ENCODE results near the gene ISLR. TPM values are rescaled to one million over a fixed set of nuclear protein-coding genes. Genes with fewer than 3 reads are reported as not detected.

Gene ISLR
- total and polyA plus RNA-seq, 2 donors (not counting 1 experiment from before 2014, with no cell fraction given), result 14.0 to 17.3 TPM

- no peaks in the 10 kb centered on the region for H3K79me2 ChIP-seq (ENCODE audit: control insufficient read depth, insufficient read depth, low read length)
- H3K4me3 ChIP-seq (replicated peaks in 1 of 4; ENCODE audit: control extremely low read depth in 1 of 4, insufficient read depth in 1 of 4, low read depth in 3 of 4, low read length in 4 of 4), result no peak overlapping the region
- no peaks in the 10 kb centered on the region for H3K4me1 ChIP-seq (ENCODE audit: control insufficient read depth, extremely low read depth, insufficient read depth, low read length)
- DNase-seq (ENCODE audit: low read depth in 2 of 2), result peak; percentile 39 to 55
- no peaks in the 10 kb centered on the region for H3K9me3 ChIP-seq (ENCODE audit: control insufficient read depth, insufficient read depth, low read depth, low read length)
- no peak overlapping the region for H3K9ac ChIP-seq (ENCODE audit: insufficient read depth, low read length)
- no peak overlapping the region for H2AFZ ChIP-seq (ENCODE audit: low read length)
- H3K27me3 ChIP-seq (ENCODE audit: control insufficient read depth, insufficient read depth, low read length), result peaks cover 79% of the 10 kb centered on the region
- H4K20me1 ChIP-seq (ENCODE audit: control insufficient read depth, extremely low read depth, insufficient read depth, low read length), result no peaks in the 10 kb centered on the region
- H3K27ac ChIP-seq (ENCODE audit: insufficient read depth, low read length), result no peak overlapping the region
- H3K36me3 ChIP-seq (ENCODE audit: control insufficient read depth, insufficient read depth, low read length), result no peaks in the 10 kb centered on the region
- no peak overlapping the region for H3K4me2 ChIP-seq (ENCODE audit: extremely low read depth, insufficient read depth, low read length)
- peak; percentile 66 for TF ChIP-seq EZH2 (IDR thresholded peaks at IDR 0.05; ENCODE audit: low read length, missing control alignments)
- no peak for TF ChIP-seq CTCF (conservative IDR thresholded peaks at IDR 0.05 in 1 of 2, IDR thresholded peaks at IDR 0.05 in 1 of 2; ENCODE audit: low read depth in 1 of 2, low read length in 2 of 2)
Observed at GRCh38 chr15:74132681-74133651, 40.5 kb upstream of the ISLR start.

GRCh38 chr15:74133694-74134386 lies 39.7 kb upstream of the ISLR start:
- peaks cover 74% of the 10 kb centered on the region for H3K27me3 ChIP-seq (ENCODE audit: control insufficient read depth, insufficient read depth, low read length)
- H3K9me3 ChIP-seq (ENCODE audit: control insufficient read depth, insufficient read depth, low read depth, low read length), result no peaks in the 10 kb centered on the region

More at GRCh38 chr15:74133694-74134386, 39.7 kb upstream of the ISLR start:
- Histone ChIP-seq H3K27ac (ENCODE audit: insufficient read depth, low read length) (no peak overlapping the region), H3K9ac (ENCODE audit: insufficient read depth, low read length) (no peak overlapping the region), H3K4me3 (replicated peaks in 1 of 4; ENCODE audit: control extremely low read depth in 1 of 4, insufficient read depth in 1 of 4, low read depth in 3 of 4, low read length in 4 of 4) (no peak overlapping the region), H2AFZ (ENCODE audit: low read length) (no peak overlapping the region), H3K4me2 (ENCODE audit: extremely low read depth, insufficient read depth, low read length) (no peak overlapping the region), H3K79me2 (ENCODE audit: control insufficient read depth, insufficient read depth, low read length) (no peaks in the 10 kb centered on the region), H3K36me3 (ENCODE audit: control insufficient read depth, insufficient read depth, low read length) (no peaks in the 10 kb centered on the region), H4K20me1 (ENCODE audit: control insufficient read depth, extremely low read depth, insufficient read depth, low read length) (no peaks in the 10 kb centered on the region), H3K4me1 (ENCODE audit: control insufficient read depth, extremely low read depth, insufficient read depth, low read length) (no peaks in the 10 kb centered on the region)
- no peak for DNase-seq (ENCODE audit: low read depth in 2 of 2)
- TF ChIP-seq CTCF (conservative IDR thresholded peaks at IDR 0.05 in 1 of 2, IDR thresholded peaks at IDR 0.05 in 1 of 2; ENCODE audit: low read depth in 1 of 2, low read length in 2 of 2) (no peak), EZH2 (IDR thresholded peaks at IDR 0.05; ENCODE audit: low read length, missing control alignments) (peak; percentile 10)

All from fibroblast of lung (primary cell).